Natural killer cell treated with Interleukin-12 subunit alpha and Interleukin-12 subunit beta and Interleukin-15 and Interleukin-18, amount 100 ng/mL, for 72 hours (primary cell): ENCODE data around the gene LRRC55. TPM values are rescaled to one million over a fixed set of nuclear protein-coding genes. Genes with fewer than 3 reads are reported as not detected.

Experiments used
- ATAC-seq, 2 donors: fragments of 150-1000 bp; cut with Tn5 transposase in 1 of 2; sonication (Bioruptor Pico), chemical (Tn5 transposase) in 1 of 2; 2 replicates each; pipeline ENCODE4 v1.10.0; 2021
- DNase-seq: peaks from one replicate; pipeline ENCODE4 v3.0.0; 2022; ENCODE audit warnings: low spot score
- H3K27ac Mint-ChIP-seq, 2 donors: 1 replicate in 1 of 2; 2 replicates in 1 of 2; pipeline ENCODE4 v1.8.0; 2022; ENCODE audit warnings: mixed read lengths in 2 of 2, mild to moderate bottlenecking in 1 of 2, moderate library complexity in 1 of 2
- H3K27me3 Mint-ChIP-seq, 2 donors: 1 replicate in 1 of 2; 2 replicates in 1 of 2; pipeline ENCODE4 v1.8.0; 2022; ENCODE audit warnings: mixed read lengths in 2 of 2
- H3K36me3 Mint-ChIP-seq: one replicate; pipeline ENCODE4 v1.8.0; 2022; ENCODE audit warnings: mixed read lengths
- H3K4me1 Mint-ChIP-seq, 2 donors: 1 replicate in 1 of 2; 2 replicates in 1 of 2; pipeline ENCODE4 v1.8.0; 2022; ENCODE audit warnings: low read depth in 2 of 2, mixed read lengths in 2 of 2, mild to moderate bottlenecking in 1 of 2
- H3K4me3 Mint-ChIP-seq: one replicate; pipeline ENCODE4 v1.8.0; 2022; ENCODE audit warnings: mixed read lengths
- H3K9me3 Mint-ChIP-seq: 2 replicates; pipeline ENCODE4 v1.8.0; 2022; ENCODE audit warnings: mixed read lengths
- total RNA-seq, 2 donors: library from RNA; stranded (reverse); gene quantifications; one replicate each; pipeline ENCODE4 v1.2.3, GENCODE V29; 2022

LRRC55 gene
- total RNA-seq, 2 donors from 2014 or later = not detected

GRCh38 chr11:57199330-57199729, 17.6 kb downstream of the LRRC55 start:
- Mint-ChIP-seq H3K9me3 (peaks cover 4% of the 10 kb centered on the region), H3K36me3 (no peaks in the 10 kb centered on the region), H3K4me1 (no peaks in the 10 kb centered on the region), H3K27ac (no peak overlapping the region), H3K27me3 (peaks cover 19 to 27% of the 10 kb centered on the region in 2 donors), H3K4me3 (no peak overlapping the region)
- ATAC-seq = no peak
- no peak for DNase-seq

- no peak for ATAC-seq
These were observed 19.2 kb downstream of the LRRC55 start for GRCh38 chr11:57200917-57201316.

GRCh38 chr11:57202281-57202680, 20.5 kb downstream of the LRRC55 start:
- no peaks in the 10 kb centered on the region for H3K4me1 Mint-ChIP-seq
- H3K36me3 Mint-ChIP-seq = no peaks in the 10 kb centered on the region
- no peak for DNase-seq
- no peaks in the 10 kb centered on the region for H3K9me3 Mint-ChIP-seq
- no peak for ATAC-seq
- H3K27ac Mint-ChIP-seq = no peak overlapping the region
- peaks cover 22 to 24% of the 10 kb centered on the region in 2 donors for H3K27me3 Mint-ChIP-seq
- H3K4me3 Mint-ChIP-seq = no peak overlapping the region

More at GRCh38 chr11:57200917-57201316, 19.2 kb downstream of the LRRC55 start:
- H3K4me1 Mint-ChIP-seq = no peaks in the 10 kb centered on the region
- no peak for DNase-seq
- H3K27me3 Mint-ChIP-seq = peaks cover 21 to 22% of the 10 kb centered on the region in 2 donors
- H3K36me3 Mint-ChIP-seq = no peaks in the 10 kb centered on the region
- H3K27ac Mint-ChIP-seq = no peak overlapping the region
- no peak overlapping the region for H3K4me3 Mint-ChIP-seq
- no peaks in the 10 kb centered on the region for H3K9me3 Mint-ChIP-seq

GRCh38 chr11:57203359-57203758, 21.6 kb downstream of the LRRC55 start:
- Mint-ChIP-seq H3K36me3 (no peaks in the 10 kb centered on the region), H3K9me3 (no peaks in the 10 kb centered on the region), H3K27me3 (peaks cover 24 to 29% of the 10 kb centered on the region in 2 donors), H3K4me3 (no peak overlapping the region), H3K27ac (no peak overlapping the region), H3K4me1 (no peaks in the 10 kb centered on the region)
- DNase-seq (no peak), ATAC-seq (no peak)

- Mint-ChIP-seq H3K27ac (no peak overlapping the region), H3K9me3 (no peaks in the 10 kb centered on the region), H3K27me3 (peaks cover 23 to 29% of the 10 kb centered on the region in 2 donors), H3K4me1 (no peaks in the 10 kb centered on the region), H3K4me3 (no peak overlapping the region), H3K36me3 (no peaks in the 10 kb centered on the region)
- DNase-seq (no peak), ATAC-seq (no peak)
These were observed 22.2 kb downstream of the LRRC55 start for GRCh38 chr11:57203882-57204480.

GRCh38 chr11:57205041-57205641, 23.4 kb downstream of the LRRC55 start:
- Mint-ChIP-seq H3K27ac (no peak overlapping the region), H3K9me3 (no peaks in the 10 kb centered on the region), H3K27me3 (peaks cover 20 to 29% of the 10 kb centered on the region in 2 donors), H3K36me3 (no peaks in the 10 kb centered on the region), H3K4me1 (no peaks in the 10 kb centered on the region), H3K4me3 (no peak overlapping the region)
- ATAC-seq = no peak
- no peak for DNase-seq

GRCh38 chr11:57207168-57207567, 25.4 kb downstream of the LRRC55 start:
- ATAC-seq (no peak), DNase-seq (no peak)
- Mint-ChIP-seq H3K27ac (no peak overlapping the region), H3K4me3 (no peak overlapping the region), H3K4me1 (no peaks in the 10 kb centered on the region), H3K27me3 (peaks cover 14 to 22% of the 10 kb centered on the region in 2 donors), H3K9me3 (no peaks in the 10 kb centered on the region), H3K36me3 (no peaks in the 10 kb centered on the region)

- Mint-ChIP-seq H3K4me1 (no peaks in the 10 kb centered on the region), H3K36me3 (no peaks in the 10 kb centered on the region), H3K9me3 (no peaks in the 10 kb centered on the region), H3K27ac (no peak overlapping the region), H3K4me3 (no peak overlapping the region), H3K27me3 (peaks cover 11 to 15% of the 10 kb centered on the region in 2 donors)
- DNase-seq (no peak), ATAC-seq (no peak)
These were observed 29.0 kb downstream of the LRRC55 start for GRCh38 chr11:57210781-57211180.

GRCh38 chr11:57213342-57214097, 31.8 kb downstream of the LRRC55 start:
- Mint-ChIP-seq H3K4me1 (no peaks in the 10 kb centered on the region), H3K36me3 (no peaks in the 10 kb centered on the region), H3K9me3 (no peaks in the 10 kb centered on the region), H3K27me3 (peaks cover 6 to 8% of the 10 kb centered on the region in 2 donors), H3K27ac (no peak overlapping the region), H3K4me3 (no peak overlapping the region)
- ATAC-seq = no peak
- no peak for DNase-seq

- no peak for DNase-seq
- H3K4me3 Mint-ChIP-seq = no peak overlapping the region
- ATAC-seq = no peak
These were observed 32.3 kb downstream of the LRRC55 start for GRCh38 chr11:57214098-57214417.

GRCh38 chr11:57214494-57214893, 32.7 kb downstream of the LRRC55 start:
- DNase-seq = no peak
- H3K27ac Mint-ChIP-seq = no peak overlapping the region
- H3K36me3 Mint-ChIP-seq = no peaks in the 10 kb centered on the region
- ATAC-seq = no peak
- H3K27me3 Mint-ChIP-seq = peaks cover 6 to 8% of the 10 kb centered on the region in 2 donors
- H3K4me3 Mint-ChIP-seq = no peak overlapping the region
- no peaks in the 10 kb centered on the region for H3K4me1 Mint-ChIP-seq
- H3K9me3 Mint-ChIP-seq = no peaks in the 10 kb centered on the region

More at GRCh38 chr11:57214098-57214417, 32.3 kb downstream of the LRRC55 start:
- H3K27ac Mint-ChIP-seq = no peak overlapping the region
- no peaks in the 10 kb centered on the region for H3K4me1 Mint-ChIP-seq
- no peaks in the 10 kb centered on the region for H3K9me3 Mint-ChIP-seq
- H3K27me3 Mint-ChIP-seq = peaks cover 6 to 8% of the 10 kb centered on the region in 2 donors
- H3K36me3 Mint-ChIP-seq = no peaks in the 10 kb centered on the region

GRCh38 chr11:57216463-57216862, 34.7 kb downstream of the LRRC55 start:
- H3K4me1 Mint-ChIP-seq = no peaks in the 10 kb centered on the region
- DNase-seq = no peak
- H3K4me3 Mint-ChIP-seq = no peak overlapping the region
- no peaks in the 10 kb centered on the region for H3K36me3 Mint-ChIP-seq
- no peaks in the 10 kb centered on the region for H3K9me3 Mint-ChIP-seq
- no peak overlapping the region for H3K27ac Mint-ChIP-seq
- ATAC-seq = no peak
- H3K27me3 Mint-ChIP-seq = peaks cover 6 to 8% of the 10 kb centered on the region in 2 donors

GRCh38 chr11:57217053-57217452, 35.3 kb downstream of the LRRC55 start:
- Mint-ChIP-seq H3K27ac (no peak overlapping the region), H3K36me3 (no peaks in the 10 kb centered on the region), H3K9me3 (no peaks in the 10 kb centered on the region), H3K27me3 (peaks cover 6 to 8% of the 10 kb centered on the region in 2 donors), H3K4me3 (no peak overlapping the region), H3K4me1 (no peaks in the 10 kb centered on the region)
- no peak for DNase-seq
- ATAC-seq = no peak

GRCh38 chr11:57219021-57219627, 37.4 kb downstream of the LRRC55 start:
- H3K4me1 Mint-ChIP-seq = no peaks in the 10 kb centered on the region
- no peaks in the 10 kb centered on the region for H3K9me3 Mint-ChIP-seq
- no peak overlapping the region for H3K4me3 Mint-ChIP-seq
- no peaks in the 10 kb centered on the region for H3K36me3 Mint-ChIP-seq
- no peak for ATAC-seq
- H3K27me3 Mint-ChIP-seq = peaks cover 6 to 8% of the 10 kb centered on the region in 2 donors
- H3K27ac Mint-ChIP-seq = no peak overlapping the region
- DNase-seq = no peak
